ENCODE results near the gene PSMA1.

GRCh38 chr11:14455648-14456430, 64.3 kb downstream of the PSMA1 start:
- no peak for TF ChIP-seq POLR2A (IDR thresholded peaks at IDR 0.05)
- TF ChIP-seq, protein P1, sequence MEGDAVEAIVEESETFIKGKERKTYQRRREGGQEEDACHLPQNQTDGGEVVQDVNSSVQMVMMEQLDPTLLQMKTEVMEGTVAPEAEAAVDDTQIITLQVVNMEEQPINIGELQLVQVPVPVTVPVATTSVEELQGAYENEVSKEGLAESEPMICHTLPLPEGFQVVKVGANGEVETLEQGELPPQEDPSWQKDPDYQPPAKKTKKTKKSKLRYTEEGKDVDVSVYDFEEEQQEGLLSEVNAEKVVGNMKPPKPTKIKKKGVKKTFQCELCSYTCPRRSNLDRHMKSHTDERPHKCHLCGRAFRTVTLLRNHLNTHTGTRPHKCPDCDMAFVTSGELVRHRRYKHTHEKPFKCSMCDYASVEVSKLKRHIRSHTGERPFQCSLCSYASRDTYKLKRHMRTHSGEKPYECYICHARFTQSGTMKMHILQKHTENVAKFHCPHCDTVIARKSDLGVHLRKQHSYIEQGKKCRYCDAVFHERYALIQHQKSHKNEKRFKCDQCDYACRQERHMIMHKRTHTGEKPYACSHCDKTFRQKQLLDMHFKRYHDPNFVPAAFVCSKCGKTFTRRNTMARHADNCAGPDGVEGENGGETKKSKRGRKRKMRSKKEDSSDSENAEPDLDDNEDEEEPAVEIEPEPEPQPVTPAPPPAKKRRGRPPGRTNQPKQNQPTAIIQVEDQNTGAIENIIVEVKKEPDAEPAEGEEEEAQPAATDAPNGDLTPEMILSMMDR (IDR thresholded peaks at IDR 0.05) = no peak
